Measurements from ENCODE around the gene GTF2H3.

- no peak for TF ChIP-seq ESRRA (IDR thresholded peaks at IDR 0.05; ENCODE audit: borderline replicate concordance, low read depth)
- TF ChIP-seq GATAD2A (IDR thresholded peaks at IDR 0.05) = no peak
- no peak for TF ChIP-seq ZFP91 (CRISPR knock-in tag; IDR thresholded peaks at IDR 0.05)
- no peak for TF ChIP-seq ZBTB33 (CRISPR knock-in tag; IDR thresholded peaks at IDR 0.05)
- no peak for TF ChIP-seq ATF3 (IDR thresholded peaks at IDR 0.05)
- no peak for TF ChIP-seq ATF3 (CRISPR knock-in tag; conservative IDR thresholded peaks at IDR 0.05)
- TF ChIP-seq SMARCA4 (IDR thresholded peaks at IDR 0.05) = no peak
- no peak for TF ChIP-seq CUX1 (CRISPR knock-in tag; IDR thresholded peaks at IDR 0.05)
- TF ChIP-seq USF1 (CRISPR knock-in tag; IDR thresholded peaks at IDR 0.05) = no peak
- TF ChIP-seq MAFG (tag; conservative IDR thresholded peaks at IDR 0.05) = no peak
- no peak for TF ChIP-seq SRF (CRISPR knock-in tag; IDR thresholded peaks at IDR 0.05)
- no peak for TF ChIP-seq ZBTB17 (CRISPR knock-in tag; IDR thresholded peaks at IDR 0.05)
- TF ChIP-seq SPI1 (IDR thresholded peaks at IDR 0.05; ENCODE audit: borderline replicate concordance, low read depth, low read length) = no peak
- no peak for TF ChIP-seq CC2D1A (IDR thresholded peaks at IDR 0.05)
- no peak for TF ChIP-seq ZNF76 (CRISPR knock-in tag; IDR thresholded peaks at IDR 0.05; ENCODE audit: borderline replicate concordance)
These were observed 41.8 kb downstream of the GTF2H3 start for GRCh38 chr12:123675436-123675835.

Data from K562 (cell line).